Measurements from ENCODE around the gene ALDH4A1.

The ALDH4A1 gene

DNA sequence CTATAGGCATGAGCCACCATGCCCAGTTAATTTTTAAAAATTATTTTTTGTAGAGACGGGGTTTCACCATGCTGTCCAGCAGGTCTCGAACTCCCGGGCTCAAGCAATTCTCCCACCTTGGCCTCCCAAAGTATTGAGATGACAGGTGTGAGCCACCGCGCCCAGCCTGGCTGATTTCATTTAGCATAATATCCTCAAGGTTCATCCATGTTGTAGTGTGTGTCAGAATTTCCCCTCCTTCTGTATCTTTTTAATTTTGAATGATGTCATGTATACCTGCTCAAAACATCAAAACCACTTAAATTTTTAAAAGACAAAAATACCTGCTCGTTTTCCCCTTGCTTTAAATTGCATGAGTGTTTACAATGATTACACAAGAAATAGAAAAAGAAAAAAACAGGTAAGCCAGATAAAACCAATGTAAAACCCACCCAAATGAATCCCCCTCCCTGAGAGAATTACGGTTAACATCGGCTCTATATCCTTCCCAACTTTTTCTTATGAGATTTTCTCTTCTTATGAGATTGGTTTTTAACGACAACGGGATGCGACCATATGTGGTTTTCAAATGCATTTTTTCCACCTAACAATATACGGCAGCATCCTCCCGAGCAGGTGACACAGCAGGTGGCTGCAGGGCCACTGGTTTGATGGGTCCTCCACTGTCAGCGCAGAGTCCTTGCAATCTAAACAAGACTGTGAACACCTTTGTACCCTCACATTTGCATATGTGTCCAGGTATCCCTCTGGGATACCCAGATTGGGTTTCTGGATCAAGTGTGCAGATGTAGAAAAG, 32.0 kb upstream of the ALDH4A1 start:
- in situ Hi-C loops (cut with HindIII; ENCODE audit: low sequenced_read_pairs) = no loop called here
- TF ChIP-seq, protein P1, sequence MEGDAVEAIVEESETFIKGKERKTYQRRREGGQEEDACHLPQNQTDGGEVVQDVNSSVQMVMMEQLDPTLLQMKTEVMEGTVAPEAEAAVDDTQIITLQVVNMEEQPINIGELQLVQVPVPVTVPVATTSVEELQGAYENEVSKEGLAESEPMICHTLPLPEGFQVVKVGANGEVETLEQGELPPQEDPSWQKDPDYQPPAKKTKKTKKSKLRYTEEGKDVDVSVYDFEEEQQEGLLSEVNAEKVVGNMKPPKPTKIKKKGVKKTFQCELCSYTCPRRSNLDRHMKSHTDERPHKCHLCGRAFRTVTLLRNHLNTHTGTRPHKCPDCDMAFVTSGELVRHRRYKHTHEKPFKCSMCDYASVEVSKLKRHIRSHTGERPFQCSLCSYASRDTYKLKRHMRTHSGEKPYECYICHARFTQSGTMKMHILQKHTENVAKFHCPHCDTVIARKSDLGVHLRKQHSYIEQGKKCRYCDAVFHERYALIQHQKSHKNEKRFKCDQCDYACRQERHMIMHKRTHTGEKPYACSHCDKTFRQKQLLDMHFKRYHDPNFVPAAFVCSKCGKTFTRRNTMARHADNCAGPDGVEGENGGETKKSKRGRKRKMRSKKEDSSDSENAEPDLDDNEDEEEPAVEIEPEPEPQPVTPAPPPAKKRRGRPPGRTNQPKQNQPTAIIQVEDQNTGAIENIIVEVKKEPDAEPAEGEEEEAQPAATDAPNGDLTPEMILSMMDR (IDR thresholded peaks at IDR 0.05; ENCODE audit: low read depth, low read length) = no peak
- DNase-seq (ENCODE audit: low read depth, low spot score) = no peak
- H3K4me3 ChIP-seq (ENCODE audit: low read depth, low read length) = no peak overlapping the region

DNA sequence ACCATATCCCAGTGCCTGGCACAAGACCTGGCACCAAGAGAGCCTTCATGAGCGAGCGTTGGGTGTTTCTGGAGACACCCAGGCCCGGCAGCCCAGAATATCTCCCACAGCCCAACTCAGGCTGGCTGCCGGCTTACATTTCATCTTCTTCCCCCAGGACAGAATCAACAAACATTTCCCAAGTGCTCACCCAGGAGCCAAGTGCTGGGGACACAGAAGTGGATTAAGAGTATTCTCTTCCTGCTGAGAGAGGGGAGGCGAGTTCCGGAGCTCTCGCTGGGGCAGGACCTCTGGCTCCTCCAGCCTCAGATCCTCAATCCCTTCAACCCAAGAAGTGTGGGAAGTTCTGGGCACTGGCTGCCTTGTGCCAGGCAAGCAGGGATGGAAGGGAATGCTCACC, 30.5 kb upstream of the ALDH4A1 start:
- H3K4me3 ChIP-seq (ENCODE audit: low read depth, low read length) = no peak overlapping the region
- TF ChIP-seq, protein P1 (IDR thresholded peaks at IDR 0.05; ENCODE audit: low read depth, low read length) = no peak
- in situ Hi-C loops (cut with HindIII; ENCODE audit: low sequenced_read_pairs) = no loop called here

DNA sequence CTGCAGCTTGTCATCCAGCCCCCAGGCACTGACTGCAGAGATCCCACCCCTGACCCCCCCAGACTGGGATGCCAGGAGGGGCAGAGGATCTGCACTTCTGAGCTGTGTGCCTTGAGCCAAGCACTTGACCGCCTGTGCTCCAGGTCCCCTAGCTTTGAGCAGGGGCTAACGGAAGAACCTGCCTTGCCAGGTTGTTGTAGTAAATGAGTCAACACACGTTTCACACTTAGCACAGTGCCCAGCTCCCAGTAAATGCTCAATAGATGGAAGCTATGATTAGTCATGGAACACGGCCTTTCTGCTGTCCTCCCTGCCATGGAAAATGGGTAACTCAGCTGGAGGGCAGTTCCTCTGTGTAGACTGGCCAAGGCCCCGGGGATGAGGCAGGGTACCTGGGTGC, 30.0 kb upstream of the ALDH4A1 start:
- H3K4me3 ChIP-seq (ENCODE audit: low read depth, low read length) = no peak overlapping the region
- in situ Hi-C loops (cut with HindIII; ENCODE audit: low sequenced_read_pairs) = no loop called here
- TF ChIP-seq, protein P1 (IDR thresholded peaks at IDR 0.05; ENCODE audit: low read depth, low read length) = no peak
- no peak for DNase-seq (ENCODE audit: low read depth, low spot score)

More for the DNA sequence above, 30.5 kb upstream of the ALDH4A1 start:
- DNase-seq (ENCODE audit: low read depth, low spot score) = no peak

DNA sequence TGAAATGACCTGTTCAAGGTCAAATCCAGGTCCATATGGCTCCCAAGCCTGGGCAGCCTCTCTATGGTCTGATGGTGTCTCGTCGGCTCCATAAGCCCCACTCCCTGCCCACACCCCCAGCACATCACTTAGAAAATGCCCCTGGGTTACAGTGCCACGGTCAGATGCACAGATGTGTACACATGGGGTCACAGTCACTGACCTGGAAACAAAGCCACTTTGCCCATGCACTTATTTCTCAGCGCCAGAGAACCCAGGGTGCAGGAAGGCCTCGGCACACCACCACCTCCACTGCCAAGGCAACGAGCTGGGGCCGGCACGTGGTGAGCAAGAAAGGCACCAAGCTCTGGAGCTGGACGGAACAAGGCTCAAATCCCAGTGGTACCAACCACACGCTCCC, 29.4 kb upstream of the ALDH4A1 start:
- TF ChIP-seq, protein P1 (IDR thresholded peaks at IDR 0.05; ENCODE audit: low read depth, low read length) = no peak
- in situ Hi-C loops (cut with HindIII; ENCODE audit: low sequenced_read_pairs) = no loop called here
- no peak for DNase-seq (ENCODE audit: low read depth, low spot score)
- H3K4me3 ChIP-seq (ENCODE audit: low read depth, low read length) = no peak overlapping the region

DNA sequence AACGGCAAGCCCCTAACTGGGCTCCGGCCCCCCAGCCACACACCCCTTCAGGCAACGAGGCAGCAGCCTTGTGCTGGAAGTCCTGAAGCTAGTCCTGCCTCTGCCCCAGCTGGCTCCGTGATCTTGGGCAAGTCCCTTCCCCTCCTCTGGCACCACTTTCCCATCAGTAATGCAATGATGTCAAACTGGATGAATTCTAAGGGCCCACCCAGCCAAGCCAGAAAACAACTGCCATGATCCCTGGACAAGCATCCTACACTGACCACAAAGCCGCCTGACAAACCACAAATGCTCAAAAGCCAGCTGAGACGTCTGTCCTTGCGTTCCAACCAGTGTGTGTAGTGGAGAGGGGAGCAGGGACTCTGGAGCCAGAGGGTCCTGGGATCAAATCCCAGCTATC, 27.3 kb upstream of the ALDH4A1 start:
- in situ Hi-C loops (cut with HindIII; ENCODE audit: low sequenced_read_pairs) = no loop called here
- H3K4me3 ChIP-seq (ENCODE audit: low read depth, low read length) = no peak overlapping the region
- DNase-seq (ENCODE audit: low read depth, low spot score) = peak; percentile 70

DNA sequence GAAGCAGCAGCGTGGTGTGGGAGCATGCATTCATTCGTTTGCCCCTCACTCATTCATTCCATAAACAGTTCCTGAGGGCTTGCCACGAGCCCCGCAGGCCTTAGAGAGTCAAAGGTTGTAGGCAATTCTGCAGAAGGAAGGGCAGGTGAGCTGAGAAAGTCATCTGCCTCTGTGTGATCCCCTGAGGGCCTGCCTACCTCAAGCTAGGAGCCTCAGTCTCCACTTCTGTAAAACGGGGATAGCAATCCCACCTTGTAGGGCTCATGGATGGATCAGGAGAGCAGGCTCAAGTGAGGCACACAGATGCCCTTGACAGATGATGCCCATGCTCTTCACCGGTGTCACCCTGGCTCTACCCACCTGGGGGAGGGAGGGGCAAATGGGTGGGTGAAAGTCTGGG, 26.6 kb upstream of the ALDH4A1 start:
- TF ChIP-seq, protein P1 (IDR thresholded peaks at IDR 0.05; ENCODE audit: low read depth, low read length) = no peak
- H3K4me3 ChIP-seq (ENCODE audit: low read depth, low read length) = no peak overlapping the region
- DNase-seq (ENCODE audit: low read depth, low spot score) = no peak
- in situ Hi-C loops (cut with HindIII; ENCODE audit: low sequenced_read_pairs) = no loop called here

More for the DNA sequence above, 27.3 kb upstream of the ALDH4A1 start:
- TF ChIP-seq, protein P1 (IDR thresholded peaks at IDR 0.05; ENCODE audit: low read depth, low read length) = no peak

All from astrocyte of the spinal cord (primary cell).